Activated CD4-positive, alpha-beta memory T cell treated with anti-CD3 and anti-CD28 coated beads, Interleukin-2, amount 10 ng/mL, durations not matched to agents 7 days and 5 days (primary cell): Measurements from ENCODE around the gene GIGYF2. TPM values are rescaled to one million over a fixed set of nuclear protein-coding genes. Genes with fewer than 3 reads are reported as not detected.
A peak's percentile ranks its signal among the peaks of the same experiment; 100 is the strongest.
"Not testable (repeated sequence)": the region's sequence is repeated elsewhere in the genome, so short reads cannot be mapped to it uniquely, and the experiment has no call there.

Experiments
- CTCF ChIA-PET: fragments of 350-600 bp; sonication (Branson Sonifier 250); formaldehyde crosslinking; loops from one replicate; lab custom pipeline; 2021; ENCODE audit warnings: antibody characterized with exemption, inconsistent platforms; lab: Charles Lee
- POLR2A ChIA-PET: fragments of 350-600 bp; sonication (Branson Sonifier 250); formaldehyde crosslinking; loops from one replicate; lab custom pipeline; 2021; ENCODE audit warnings: antibody characterized with exemption; lab: Charles Lee
- DNase-seq: peaks from one replicate; pipeline ENCODE4 v3.0.0-alpha.2; 2020
- H3K27ac Mint-ChIP-seq: one replicate; pipeline ENCODE4 v1.8.0; 2021; ENCODE audit warnings: mild to moderate bottlenecking, mixed read lengths
- H3K27me3 Mint-ChIP-seq: one replicate; pipeline ENCODE4 v1.8.0; 2021; ENCODE audit warnings: mixed read lengths
- H3K36me3 Mint-ChIP-seq: one replicate; pipeline ENCODE4 v1.8.0; 2021; ENCODE audit warnings: low read depth, mixed read lengths
- H3K4me1 Mint-ChIP-seq: one replicate; pipeline ENCODE4 v1.8.0; 2021; ENCODE audit warnings: mixed read lengths
- H3K4me3 Mint-ChIP-seq: one replicate; pipeline ENCODE4 v1.8.0; 2021; ENCODE audit warnings: mild to moderate bottlenecking, mixed read lengths
- H3K9me3 Mint-ChIP-seq: one replicate; pipeline ENCODE4 v1.8.0; 2021; ENCODE audit warnings: mixed read lengths
- total RNA-seq, 2 experiments: library from RNA; stranded (reverse); gene quantifications; one replicate each; pipeline ENCODE4 v1.2.3, GENCODE V29; 2021

GIGYF2 gene
- total RNA-seq, 2 experiments from 2014 or later = 56.5 to 59.9 TPM

GRCh38 chr2:232674491-232674890 lies 22.6 kb upstream of the GIGYF2 start:
- POLR2A ChIA-PET = no interaction called here
- H3K27me3 Mint-ChIP-seq = peaks cover 6% of the 10 kb centered on the region
- CTCF ChIA-PET = no interaction called here
- DNase-seq = no peak
- no peak overlapping the region for H3K27ac Mint-ChIP-seq
- H3K4me3 Mint-ChIP-seq = no peak overlapping the region
- no peaks in the 10 kb centered on the region for H3K9me3 Mint-ChIP-seq
- H3K36me3 Mint-ChIP-seq = no peaks in the 10 kb centered on the region
- H3K4me1 Mint-ChIP-seq = peaks cover 7% of the 10 kb centered on the region

GRCh38 chr2:232675381-232675780 lies 21.8 kb upstream of the GIGYF2 start:
- no peaks in the 10 kb centered on the region for H3K36me3 Mint-ChIP-seq
- peaks cover 9% of the 10 kb centered on the region for H3K27me3 Mint-ChIP-seq
- no peak overlapping the region for H3K27ac Mint-ChIP-seq
- H3K4me3 Mint-ChIP-seq = no peak overlapping the region
- CTCF ChIA-PET = no interaction called here
- POLR2A ChIA-PET = no interaction called here
- no peaks in the 10 kb centered on the region for H3K9me3 Mint-ChIP-seq
- H3K4me1 Mint-ChIP-seq = peaks cover 7% of the 10 kb centered on the region
- no peak for DNase-seq

- ChIA-PET CTCF (no interaction called here), POLR2A (no interaction called here)
- Mint-ChIP-seq H3K27ac (no peak overlapping the region), H3K4me3 (no peak overlapping the region), H3K4me1 (peaks cover 7% of the 10 kb centered on the region), H3K36me3 (no peaks in the 10 kb centered on the region), H3K9me3 (no peaks in the 10 kb centered on the region), H3K27me3 (peaks cover 17% of the 10 kb centered on the region)
- DNase-seq = no peak
Measured at GRCh38 chr2:232680006-232680405, 17.1 kb upstream of the GIGYF2 start.

GRCh38 chr2:232681527-232681926 lies 15.6 kb upstream of the GIGYF2 start:
- no peaks in the 10 kb centered on the region for H3K9me3 Mint-ChIP-seq
- ChIA-PET CTCF (no interaction called here), POLR2A (no interaction called here)
- H3K4me3 Mint-ChIP-seq = no peak overlapping the region
- H3K27ac Mint-ChIP-seq = no peak overlapping the region
- no peak for DNase-seq
- no peaks in the 10 kb centered on the region for H3K36me3 Mint-ChIP-seq
- peaks cover 17% of the 10 kb centered on the region for H3K27me3 Mint-ChIP-seq
- H3K4me1 Mint-ChIP-seq = peaks cover 3% of the 10 kb centered on the region

GRCh38 chr2:232683368-232683767 lies 13.8 kb upstream of the GIGYF2 start:
- Mint-ChIP-seq H3K4me3 (no peak overlapping the region), H3K9me3 (no peaks in the 10 kb centered on the region), H3K27me3 (peaks cover 17% of the 10 kb centered on the region), H3K4me1 (no peaks in the 10 kb centered on the region), H3K27ac (no peak overlapping the region), H3K36me3 (no peaks in the 10 kb centered on the region)
- CTCF ChIA-PET = no interaction called here
- POLR2A ChIA-PET = no interaction called here
- DNase-seq = no peak

GRCh38 chr2:232685391-232685790 lies 11.7 kb upstream of the GIGYF2 start:
- H3K27ac Mint-ChIP-seq, DNase-seq, H3K9me3 Mint-ChIP-seq, H3K36me3 Mint-ChIP-seq, CTCF ChIA-PET, H3K4me3 Mint-ChIP-seq, H3K4me1 Mint-ChIP-seq: not testable (repeated sequence)
- peaks cover 12% of the 10 kb centered on the region for H3K27me3 Mint-ChIP-seq
- POLR2A ChIA-PET = interaction anchor here (0.6 kb wide), 1 partner anchor 706 kb away, joined by 3 read pairs; no protein-coding TSS in a partner anchor

- no peaks in the 10 kb centered on the region for H3K36me3 Mint-ChIP-seq
- no peak for DNase-seq
- H3K27ac Mint-ChIP-seq = no peak overlapping the region
- peaks cover 2% of the 10 kb centered on the region for H3K27me3 Mint-ChIP-seq
- H3K4me1 Mint-ChIP-seq = no peaks in the 10 kb centered on the region
- POLR2A ChIA-PET = interaction anchor here (1.9 kb wide), 1 partner anchor 10 kb away, joined by 7 read pairs; no protein-coding TSS in a partner anchor
- no peak overlapping the region for H3K4me3 Mint-ChIP-seq
- CTCF ChIA-PET = interaction anchor here (0.7 kb wide), 1 partner anchor 872 kb away, joined by 3 read pairs; no protein-coding TSS in a partner anchor
- H3K9me3 Mint-ChIP-seq = no peaks in the 10 kb centered on the region
Measured at GRCh38 chr2:232687382-232688160, 9.6 kb upstream of the GIGYF2 start.

- Mint-ChIP-seq H3K27me3 (peaks cover 4% of the 10 kb centered on the region), H3K4me1 (no peaks in the 10 kb centered on the region), H3K27ac (no peak overlapping the region), H3K9me3 (no peaks in the 10 kb centered on the region), H3K4me3 (no peak overlapping the region), H3K36me3 (no peaks in the 10 kb centered on the region)
- POLR2A ChIA-PET = interaction anchor here (1.9 kb wide), 1 partner anchor 10 kb away, joined by 7 read pairs; no protein-coding TSS in a partner anchor
- no peak for DNase-seq
- CTCF ChIA-PET = no interaction called here
Measured at GRCh38 chr2:232688201-232688600, 8.9 kb upstream of the GIGYF2 start.

- Mint-ChIP-seq H3K4me1 (no peaks in the 10 kb centered on the region), H3K4me3 (no peak overlapping the region), H3K27me3 (peaks cover 4% of the 10 kb centered on the region), H3K36me3 (no peaks in the 10 kb centered on the region), H3K27ac (no peak overlapping the region), H3K9me3 (no peaks in the 10 kb centered on the region)
- ChIA-PET POLR2A (no interaction called here), CTCF (no interaction called here)
- DNase-seq = no peak
Measured at GRCh38 chr2:232689152-232689910, 7.8 kb upstream of the GIGYF2 start.

GRCh38 chr2:232691117-232691516 lies 6.0 kb upstream of the GIGYF2 start:
- H3K4me3 Mint-ChIP-seq, DNase-seq, POLR2A ChIA-PET, H3K4me1 Mint-ChIP-seq, H3K27ac Mint-ChIP-seq, H3K27me3 Mint-ChIP-seq, H3K9me3 Mint-ChIP-seq, H3K36me3 Mint-ChIP-seq, CTCF ChIA-PET: not testable (repeated sequence)

GRCh38 chr2:232693344-232693743 lies 3.8 kb upstream of the GIGYF2 start:
- Mint-ChIP-seq H3K36me3 (peaks cover 4% of the 10 kb centered on the region), H3K4me3 (no peak overlapping the region), H3K27ac (no peak overlapping the region), H3K4me1 (peaks cover 14% of the 10 kb centered on the region), H3K9me3 (no peaks in the 10 kb centered on the region), H3K27me3 (peaks cover 7% of the 10 kb centered on the region)
- ChIA-PET CTCF (no interaction called here), POLR2A (no interaction called here)
- DNase-seq = no peak

GRCh38 chr2:232696609-232697058 lies 497 bp upstream of the GIGYF2 start:
- CTCF ChIA-PET = no interaction called here
- no peaks in the 10 kb centered on the region for H3K9me3 Mint-ChIP-seq
- H3K4me3 Mint-ChIP-seq = peak overlapping the region; percentile 95
- H3K36me3 Mint-ChIP-seq = peaks cover 25% of the 10 kb centered on the region
- peaks cover 40% of the 10 kb centered on the region for H3K4me1 Mint-ChIP-seq
- no peak for DNase-seq
- POLR2A ChIA-PET = interaction anchor here (0.9 to 1.4 kb wide), 2 partner anchors 51 to 76 kb away, joined by 3 read pairs; no protein-coding TSS in a partner anchor
- H3K27me3 Mint-ChIP-seq = peaks cover 7% of the 10 kb centered on the region
- H3K27ac Mint-ChIP-seq = peak overlapping the region; percentile 52

GRCh38 chr2:232697807-232698110 lies 628 bp downstream of the GIGYF2 start:
- peak; percentile 46 for DNase-seq
- ChIA-PET CTCF (no interaction called here), POLR2A (interaction anchor here (0.6 to 1.4 kb wide), 6 partner anchors 10 to 364 kb away, joined by 3 to 7 read pairs (median 4); no protein-coding TSS in a partner anchor)
- Mint-ChIP-seq H3K4me3 (peak overlapping the region; percentile 95), H3K9me3 (no peaks in the 10 kb centered on the region), H3K4me1 (peaks cover 42% of the 10 kb centered on the region), H3K27me3 (peaks cover 7% of the 10 kb centered on the region), H3K27ac (peak overlapping the region; percentile 76), H3K36me3 (peaks cover 29% of the 10 kb centered on the region)
